PC-3 (cell line): ENCODE results near the gene CNTRL.

Experiments
- EZH2phosphoT487 ChIP-seq: fragments of 300-600 bp; sonication (generic); IDR thresholded peaks from 2 replicates; pipeline ENCODE4 v1.6.1; 2018; ENCODE audit warnings: mild to moderate bottlenecking, antibody characterized with exemption, low read length, borderline replicate concordance
- TF ChIP-seq, protein P1 (sequence below): fragments of 300-600 bp; sonication (generic); conservative IDR thresholded peaks from 2 replicates; pipeline ENCODE4 v1.5.1; 2017; ENCODE audit warnings: antibody characterized with exemption, low read depth, mild to moderate bottlenecking, low read length

- TF ChIP-seq, protein P1, sequence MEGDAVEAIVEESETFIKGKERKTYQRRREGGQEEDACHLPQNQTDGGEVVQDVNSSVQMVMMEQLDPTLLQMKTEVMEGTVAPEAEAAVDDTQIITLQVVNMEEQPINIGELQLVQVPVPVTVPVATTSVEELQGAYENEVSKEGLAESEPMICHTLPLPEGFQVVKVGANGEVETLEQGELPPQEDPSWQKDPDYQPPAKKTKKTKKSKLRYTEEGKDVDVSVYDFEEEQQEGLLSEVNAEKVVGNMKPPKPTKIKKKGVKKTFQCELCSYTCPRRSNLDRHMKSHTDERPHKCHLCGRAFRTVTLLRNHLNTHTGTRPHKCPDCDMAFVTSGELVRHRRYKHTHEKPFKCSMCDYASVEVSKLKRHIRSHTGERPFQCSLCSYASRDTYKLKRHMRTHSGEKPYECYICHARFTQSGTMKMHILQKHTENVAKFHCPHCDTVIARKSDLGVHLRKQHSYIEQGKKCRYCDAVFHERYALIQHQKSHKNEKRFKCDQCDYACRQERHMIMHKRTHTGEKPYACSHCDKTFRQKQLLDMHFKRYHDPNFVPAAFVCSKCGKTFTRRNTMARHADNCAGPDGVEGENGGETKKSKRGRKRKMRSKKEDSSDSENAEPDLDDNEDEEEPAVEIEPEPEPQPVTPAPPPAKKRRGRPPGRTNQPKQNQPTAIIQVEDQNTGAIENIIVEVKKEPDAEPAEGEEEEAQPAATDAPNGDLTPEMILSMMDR: no peak
- TF ChIP-seq EZH2phosphoT487: no peak
These were observed 21.2 kb upstream of the CNTRL start for GRCh38 chr9:121053544-121053943.
